Tibial nerve (tissue), 4 donors: ENCODE measurements around the gene DCP1B. TPM values are rescaled to one million over a fixed set of nuclear protein-coding genes. Genes with fewer than 3 reads are reported as not detected.

Experiments used
- DNase-seq, 2 donors: peaks; one replicate each; pipeline ENCODE4 v3.0.0-alpha.2; 2019; ENCODE audit warnings: low spot score in 2 of 2
- H3K27ac ChIP-seq, 4 donors: fragments of 200-600 bp; sonication (generic) in 3 of 4; one replicate each; pipeline ENCODE4 v1.5.1; 2017 to 2019; ENCODE audit warnings: mild to moderate bottlenecking in 1 of 4
- H3K27me3 ChIP-seq, 2 donors: fragments of 200-600 bp; sonication (generic) in 1 of 2; one replicate each; pipeline versions ENCODE4 v1.5.1 to v1.6.0; 2017 to 2019
- H3K36me3 ChIP-seq, 3 donors: fragments of 200-600 bp; sonication (generic); one replicate each; pipeline ENCODE4 v1.5.1; 2018 to 2019
- H3K4me1 ChIP-seq, 4 donors: fragments of 200-600 bp; sonication (generic) in 3 of 4; one replicate each; pipeline ENCODE4 v1.5.1; 2017 to 2019
- H3K4me3 ChIP-seq, 4 donors: fragments of 200-600 bp; sonication (generic) in 3 of 4; one replicate each; pipeline ENCODE4 v1.5.1; 2017 to 2019; ENCODE audit warnings: mild to moderate bottlenecking in 1 of 4, moderate library complexity in 1 of 4
- H3K9me3 ChIP-seq, 4 donors: fragments of 200-600 bp; sonication (generic) in 3 of 4; one replicate each; pipeline ENCODE4 v1.5.1; 2017 to 2019
- EP300 ChIP-seq, 2 donors: sonication (generic); formaldehyde crosslinking; IDR thresholded peaks; one replicate each; pipeline ENCODE4 v1.6.1; 2017; ENCODE audit warnings: antibody characterized with exemption in 2 of 2, mild to moderate bottlenecking in 1 of 2
- POLR2A ChIP-seq, 2 donors: fragments of 450-650 bp; IDR thresholded peaks; one replicate each; pipeline ENCODE4 v1.6.1; 2017; ENCODE audit warnings: antibody characterized with exemption in 2 of 2, mild to moderate bottlenecking in 2 of 2, moderate library complexity in 2 of 2
- WGBS, 2 donors: methylation state at CpG; one replicate each; pipeline ENCODE4 v1.1.5; 2018; 5-methylcytosine and 5-hydroxymethylcytosine counted together
- total RNA-seq, 4 donors: library from RNA; depleted of rRNA; stranded (reverse); fragments of >200 nt; gene quantifications; one replicate each; pipeline ENCODE4 v1.1.0, GENCODE V29; 2016
- TF ChIP-seq, protein P1 (sequence below), 5 experiments: fragments of 200-600 bp in 3 of 5; fragments of 450-650 bp in 2 of 5; sonication (generic) in 3 of 5; IDR thresholded peaks; one replicate each; pipeline ENCODE4 v1.5.1; 2016 to 2019; ENCODE audit warnings: antibody characterized with exemption in 5 of 5, mild to moderate bottlenecking in 3 of 5, moderate library complexity in 2 of 5

The DCP1B gene
- total RNA-seq, 4 donors from 2014 or later = 7.5 to 21.0 (median 13.3) TPM

DNA sequence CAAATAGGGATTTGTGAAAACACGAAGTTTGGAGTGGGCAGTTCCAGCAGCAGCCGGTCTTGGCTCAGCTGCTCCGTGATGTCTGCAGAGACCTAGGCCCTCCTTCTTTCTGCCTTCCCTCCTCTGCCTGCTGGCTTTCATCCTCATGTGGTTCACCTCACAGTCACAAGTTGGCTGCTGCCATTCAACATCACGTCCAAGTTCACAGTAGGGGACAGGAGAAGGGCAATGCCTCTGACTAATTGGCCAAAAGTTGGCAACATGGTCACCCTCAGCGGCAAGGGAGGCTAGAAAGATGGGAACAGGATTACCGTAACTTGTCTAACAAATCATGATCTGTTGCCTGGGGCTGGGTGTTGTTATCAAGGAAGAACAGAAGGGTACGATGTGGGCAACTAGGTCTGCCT is 78.0 kb downstream of the DCP1B start:
- 67 to 73% methylated on average over 7 of the region's 7 CpGs for WGBS, 2 donors
- Histone ChIP-seq H3K27me3 (peaks cover 0 to 6% of the 10 kb centered on the region in 2 donors), H3K36me3 (no peaks in the 10 kb centered on the region), H3K9me3 (no peaks in the 10 kb centered on the region), H3K27ac (no peak overlapping the region), H3K4me3 (no peak overlapping the region), H3K4me1 (peaks cover 0 to 15% (median 0%) of the 10 kb centered on the region in 4 donors)
- no peak for DNase-seq
- TF ChIP-seq POLR2A (IDR thresholded peaks at IDR 0.05) (no peak), EP300 (IDR thresholded peaks at IDR 0.05) (no peak)
- TF ChIP-seq, protein P1, sequence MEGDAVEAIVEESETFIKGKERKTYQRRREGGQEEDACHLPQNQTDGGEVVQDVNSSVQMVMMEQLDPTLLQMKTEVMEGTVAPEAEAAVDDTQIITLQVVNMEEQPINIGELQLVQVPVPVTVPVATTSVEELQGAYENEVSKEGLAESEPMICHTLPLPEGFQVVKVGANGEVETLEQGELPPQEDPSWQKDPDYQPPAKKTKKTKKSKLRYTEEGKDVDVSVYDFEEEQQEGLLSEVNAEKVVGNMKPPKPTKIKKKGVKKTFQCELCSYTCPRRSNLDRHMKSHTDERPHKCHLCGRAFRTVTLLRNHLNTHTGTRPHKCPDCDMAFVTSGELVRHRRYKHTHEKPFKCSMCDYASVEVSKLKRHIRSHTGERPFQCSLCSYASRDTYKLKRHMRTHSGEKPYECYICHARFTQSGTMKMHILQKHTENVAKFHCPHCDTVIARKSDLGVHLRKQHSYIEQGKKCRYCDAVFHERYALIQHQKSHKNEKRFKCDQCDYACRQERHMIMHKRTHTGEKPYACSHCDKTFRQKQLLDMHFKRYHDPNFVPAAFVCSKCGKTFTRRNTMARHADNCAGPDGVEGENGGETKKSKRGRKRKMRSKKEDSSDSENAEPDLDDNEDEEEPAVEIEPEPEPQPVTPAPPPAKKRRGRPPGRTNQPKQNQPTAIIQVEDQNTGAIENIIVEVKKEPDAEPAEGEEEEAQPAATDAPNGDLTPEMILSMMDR (IDR thresholded peaks at IDR 0.05) = no peak

DNA sequence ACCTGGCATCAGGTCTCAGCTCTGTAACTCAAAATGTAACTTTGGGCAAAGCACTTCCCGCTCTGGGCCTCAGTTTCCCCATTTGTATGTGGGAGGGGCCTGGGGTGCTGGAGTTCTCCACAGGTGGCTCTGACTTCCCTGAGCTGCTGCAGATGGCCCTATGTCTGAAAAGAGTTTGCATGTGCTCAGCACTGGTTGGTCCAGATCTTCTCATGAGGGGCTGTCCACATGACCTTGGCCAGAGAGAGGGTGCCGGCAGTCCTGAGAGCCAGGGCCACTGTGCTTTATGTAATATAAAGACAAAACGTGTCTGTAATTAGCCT is 78.6 kb downstream of the DCP1B start:
- Histone ChIP-seq H3K9me3 (no peaks in the 10 kb centered on the region), H3K4me1 (peaks cover 0 to 15% (median 0%) of the 10 kb centered on the region in 4 donors), H3K27me3 (peaks cover 0 to 6% of the 10 kb centered on the region in 2 donors), H3K4me3 (no peak overlapping the region), H3K27ac (no peak overlapping the region), H3K36me3 (no peaks in the 10 kb centered on the region)
- TF ChIP-seq POLR2A (IDR thresholded peaks at IDR 0.05) (no peak), EP300 (IDR thresholded peaks at IDR 0.05) (no peak)
- TF ChIP-seq, protein P1 (IDR thresholded peaks at IDR 0.05) = no peak
- WGBS, 2 donors = 70 to 79% methylated on average over 3 of the region's 3 CpGs
- DNase-seq = no peak

DNA sequence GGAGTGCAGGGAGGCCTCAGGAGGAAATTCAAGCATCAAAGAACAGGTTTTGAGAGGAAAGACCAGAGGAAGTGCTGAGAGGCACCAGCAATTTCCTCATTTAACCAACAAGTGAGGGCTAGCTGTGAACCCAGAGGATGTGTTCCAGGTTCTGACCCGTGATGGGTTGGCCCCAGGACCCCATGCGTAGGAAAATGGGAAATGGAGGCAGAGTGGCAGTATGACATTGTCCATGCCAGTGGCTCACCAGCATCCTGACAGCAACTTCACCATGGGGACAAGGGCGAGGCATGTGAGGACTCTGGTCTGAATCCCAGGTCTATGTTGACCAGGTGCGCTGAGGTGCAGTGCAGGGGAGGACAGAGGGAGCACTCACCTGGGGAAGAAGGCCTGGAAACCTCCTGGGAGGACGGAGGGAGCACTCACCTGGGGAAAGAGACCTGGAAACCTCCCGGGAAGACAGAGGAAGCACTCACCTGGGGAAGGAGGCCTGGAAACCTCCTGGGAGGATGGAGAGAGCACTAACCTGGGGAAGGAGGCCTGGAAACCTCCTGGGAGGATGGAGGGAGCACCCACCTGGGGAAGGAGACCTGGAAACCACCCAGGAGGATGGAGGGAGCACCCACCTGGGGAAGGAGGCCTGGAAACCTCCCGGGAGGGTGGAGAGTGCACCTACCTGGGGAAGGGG is 79.1 kb downstream of the DCP1B start:
- WGBS, 2 donors = 75 to 76% methylated on average over 7 of the region's 7 CpGs
- peaks cover 0 to 6% of the 10 kb centered on the region in 2 donors for H3K27me3 ChIP-seq
- peaks cover 0 to 15% (median 0%) of the 10 kb centered on the region in 4 donors for H3K4me1 ChIP-seq
- no peaks in the 10 kb centered on the region for H3K36me3 ChIP-seq
- no peak overlapping the region for H3K4me3 ChIP-seq
- no peak for DNase-seq
- H3K27ac ChIP-seq = no peak overlapping the region
- TF ChIP-seq EP300 (IDR thresholded peaks at IDR 0.05) = no peak
- TF ChIP-seq, protein P1 (IDR thresholded peaks at IDR 0.05) = no peak
- TF ChIP-seq POLR2A (IDR thresholded peaks at IDR 0.05) = no peak
- H3K9me3 ChIP-seq = no peaks in the 10 kb centered on the region

DNA sequence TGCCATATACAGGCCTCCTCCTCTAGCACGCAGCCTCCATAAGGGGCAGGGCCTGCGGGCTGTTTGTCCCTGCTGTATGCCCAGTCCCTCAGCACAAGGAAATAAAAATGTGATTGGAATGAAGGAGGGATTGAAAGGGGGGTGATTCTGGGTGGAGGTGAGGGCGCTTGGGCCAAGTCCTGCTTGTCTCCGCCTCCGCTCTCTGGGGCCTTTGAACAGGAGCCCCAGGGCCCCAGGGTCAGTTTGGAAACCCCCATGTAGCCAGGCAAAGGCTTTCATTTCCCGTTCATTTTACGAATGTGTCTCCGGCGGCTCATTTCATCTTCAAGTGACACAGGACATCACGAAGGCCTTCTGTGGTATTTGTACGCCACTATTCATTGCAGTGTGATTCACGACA is 81.3 kb downstream of the DCP1B start:
- no peak for DNase-seq
- no peak for TF ChIP-seq EP300 (IDR thresholded peaks at IDR 0.05)
- no peak for TF ChIP-seq POLR2A (IDR thresholded peaks at IDR 0.05)
- TF ChIP-seq, protein P1 (IDR thresholded peaks at IDR 0.05) = no peak
- H3K27ac ChIP-seq = no peak overlapping the region
- H3K36me3 ChIP-seq = no peaks in the 10 kb centered on the region
- 94 to 95% methylated on average over 12 of the region's 12 CpGs for WGBS, 2 donors
- H3K27me3 ChIP-seq = peaks cover 0 to 6% of the 10 kb centered on the region in 2 donors
- H3K4me3 ChIP-seq = no peak overlapping the region
- H3K9me3 ChIP-seq = no peaks in the 10 kb centered on the region
- H3K4me1 ChIP-seq = peaks cover 0 to 12% (median 0%) of the 10 kb centered on the region in 4 donors

DNA sequence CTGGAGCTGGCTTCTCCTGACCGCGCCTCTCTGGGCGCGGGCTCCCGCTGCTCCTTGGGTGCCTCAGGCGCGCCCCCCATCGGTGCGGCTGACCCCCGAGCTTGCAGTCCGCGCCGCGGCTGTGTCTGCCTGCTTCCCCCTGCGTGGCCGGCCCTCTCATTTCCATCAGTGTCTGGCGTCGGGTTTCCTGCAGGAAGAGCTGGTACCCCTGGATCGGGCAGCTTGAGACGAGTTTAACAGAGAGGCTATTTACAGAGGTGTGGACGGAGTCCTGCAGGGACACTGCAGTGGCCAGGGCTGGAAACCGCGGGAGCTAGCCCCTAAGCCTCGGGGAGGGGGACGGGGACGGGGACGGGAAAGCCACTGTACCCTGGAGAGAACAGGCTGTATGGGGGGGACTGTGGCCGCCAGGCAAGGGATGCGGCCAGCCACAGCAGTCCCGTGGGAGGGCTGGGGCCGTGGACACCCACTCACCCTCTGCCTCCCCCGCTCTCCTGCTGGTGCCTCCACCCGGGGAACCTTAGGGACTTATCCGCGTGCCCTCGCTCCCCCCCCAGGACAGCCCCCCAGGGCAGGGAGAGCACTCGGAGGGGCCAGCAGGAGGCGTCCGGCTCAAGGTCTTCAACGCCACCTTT is 82.1 kb downstream of the DCP1B start:
- Histone ChIP-seq H3K36me3 (no peaks in the 10 kb centered on the region), H3K4me3 (no peak overlapping the region), H3K27ac (no peak overlapping the region), H3K4me1 (peaks cover 0 to 11% (median 0%) of the 10 kb centered on the region in 4 donors), H3K9me3 (no peaks in the 10 kb centered on the region), H3K27me3 (peaks cover 0 to 6% of the 10 kb centered on the region in 2 donors)
- no peak for TF ChIP-seq POLR2A (IDR thresholded peaks at IDR 0.05)
- TF ChIP-seq, protein P1 (IDR thresholded peaks at IDR 0.05) = no peak
- no peak for TF ChIP-seq EP300 (IDR thresholded peaks at IDR 0.05)
- DNase-seq = no peak
- 58 to 85% methylated on average over 36 to 40 of the region's 40 CpGs for WGBS, 2 donors
